ENCODE results near the gene NFATC1.

NFATC1 gene

GRCh38 chr18:79409313-79409712 lies 13.6 kb downstream of the NFATC1 start:
- TF ChIP-seq EZH2 (IDR thresholded peaks at IDR 0.05; ENCODE audit: borderline replicate concordance, low read length) (no peak), CTCF (IDR thresholded peaks at IDR 0.05; ENCODE audit: low read length) (no peak)
- Histone ChIP-seq H3F3A (ENCODE audit: insufficient read depth, low read length) (no peaks in the 10 kb centered on the region), H3K9me3 (ENCODE audit: low read length) (no peaks in the 10 kb centered on the region), H3K4me2 (ENCODE audit: low read length) (no peak overlapping the region), H3K36me3 (ENCODE audit: insufficient read depth, low read length) (peaks cover 80% of the 10 kb centered on the region), H3K9me2 (ENCODE audit: low read depth, low read length) (no peaks in the 10 kb centered on the region), H3K4me1 (ENCODE audit: insufficient read depth, low read length, severe bottlenecking) (peaks cover 22% of the 10 kb centered on the region), H2AFZ (ENCODE audit: low read length) (no peak overlapping the region), H3K27ac (ENCODE audit: low read depth, low read length, poor library complexity, severe bottlenecking) (no peak overlapping the region), H3K27me3 (ENCODE audit: insufficient read depth, low read length) (no peaks in the 10 kb centered on the region), H4K20me1 (ENCODE audit: insufficient read depth, low read length) (no peaks in the 10 kb centered on the region), H3K79me2 (ENCODE audit: insufficient read depth, low read length) (peaks cover 92% of the 10 kb centered on the region), H3K9ac (ENCODE audit: low read length) (no peak overlapping the region), H3K4me3 (ENCODE audit: low read depth, low read length, poor library complexity, severe bottlenecking) (no peak overlapping the region)

- H3K4me3 ChIP-seq (ENCODE audit: low read depth, low read length, poor library complexity, severe bottlenecking), result no peak overlapping the region
- no peaks in the 10 kb centered on the region for H3K9me2 ChIP-seq (ENCODE audit: low read depth, low read length)
- H3K9me3 ChIP-seq (ENCODE audit: low read length), result no peaks in the 10 kb centered on the region
- no peaks in the 10 kb centered on the region for H4K20me1 ChIP-seq (ENCODE audit: insufficient read depth, low read length)
- no peaks in the 10 kb centered on the region for H3F3A ChIP-seq (ENCODE audit: insufficient read depth, low read length)
- H3K4me2 ChIP-seq (ENCODE audit: low read length), result no peak overlapping the region
- peaks cover 91% of the 10 kb centered on the region for H3K79me2 ChIP-seq (ENCODE audit: insufficient read depth, low read length)
- H3K27me3 ChIP-seq (ENCODE audit: insufficient read depth, low read length), result no peaks in the 10 kb centered on the region
- no peak overlapping the region for H2AFZ ChIP-seq (ENCODE audit: low read length)
- TF ChIP-seq CTCF (IDR thresholded peaks at IDR 0.05; ENCODE audit: low read length) (no peak), EZH2 (IDR thresholded peaks at IDR 0.05; ENCODE audit: borderline replicate concordance, low read length) (no peak)
- H3K27ac ChIP-seq (ENCODE audit: low read depth, low read length, poor library complexity, severe bottlenecking), result no peak overlapping the region
- H3K36me3 ChIP-seq (ENCODE audit: insufficient read depth, low read length), result peaks cover 88% of the 10 kb centered on the region
- peaks cover 14% of the 10 kb centered on the region for H3K4me1 ChIP-seq (ENCODE audit: insufficient read depth, low read length, severe bottlenecking)
- no peak overlapping the region for H3K9ac ChIP-seq (ENCODE audit: low read length)
Measured at GRCh38 chr18:79410171-79410641, 14.5 kb downstream of the NFATC1 start.

GRCh38 chr18:79410731-79411613 lies 15.2 kb downstream of the NFATC1 start:
- Histone ChIP-seq H3K4me3 (ENCODE audit: low read depth, low read length, poor library complexity, severe bottlenecking) (no peak overlapping the region), H3K9ac (ENCODE audit: low read length) (no peak overlapping the region), H3K36me3 (ENCODE audit: insufficient read depth, low read length) (peaks cover 95% of the 10 kb centered on the region), H3K27ac (ENCODE audit: low read depth, low read length, poor library complexity, severe bottlenecking) (no peak overlapping the region), H3K79me2 (ENCODE audit: insufficient read depth, low read length) (peaks cover 90% of the 10 kb centered on the region), H3K4me1 (ENCODE audit: insufficient read depth, low read length, severe bottlenecking) (peaks cover 6% of the 10 kb centered on the region), H3K4me2 (ENCODE audit: low read length) (no peak overlapping the region), H2AFZ (ENCODE audit: low read length) (no peak overlapping the region), H4K20me1 (ENCODE audit: insufficient read depth, low read length) (no peaks in the 10 kb centered on the region), H3K9me2 (ENCODE audit: low read depth, low read length) (no peaks in the 10 kb centered on the region), H3K9me3 (ENCODE audit: low read length) (no peaks in the 10 kb centered on the region), H3K27me3 (ENCODE audit: insufficient read depth, low read length) (no peaks in the 10 kb centered on the region), H3F3A (ENCODE audit: insufficient read depth, low read length) (no peaks in the 10 kb centered on the region)
- TF ChIP-seq EZH2 (IDR thresholded peaks at IDR 0.05; ENCODE audit: borderline replicate concordance, low read length) (no peak), CTCF (IDR thresholded peaks at IDR 0.05; ENCODE audit: low read length) (no peak)
